Measurements from ENCODE around the gene RDM1. TPM values are rescaled to one million over a fixed set of nuclear protein-coding genes. Genes with fewer than 3 reads are reported as not detected.

RDM1 gene
- total and polyA plus RNA-seq, 2 of the 4 experiments (the other 2 are of a cell fraction): 0.18 TPM; not detected in 1

GRCh38 chr17:35972945-35973332 lies 42.4 kb upstream of the RDM1 start:
- Histone ChIP-seq H4K5ac (ENCODE audit: low read depth, low read length) (no peak overlapping the region), H3K9me1 (ENCODE audit: insufficient read depth, low read length) (no peaks in the 10 kb centered on the region; the same call in 1 of the 2 replicates), H2AK5ac (ENCODE audit: low read depth, low read length) (no peak overlapping the region), H2BK15ac (ENCODE audit: low read depth, low read length) (no peak overlapping the region), H3K4me2 (ENCODE audit: low read depth, low read length) (no peak overlapping the region), H2AFZ (replicated peaks; ENCODE audit: low read length, poor library complexity) (no peak overlapping the region), H3K4me1 (ENCODE audit: control insufficient read depth, insufficient read depth, low read length) (peaks cover 6% of the 10 kb centered on the region), H3K9me3 (ENCODE audit: control insufficient read depth, insufficient read depth, low read length) (no peaks in the 10 kb centered on the region), H3K27me3 (ENCODE audit: control insufficient read depth, insufficient read depth, low read length) (peaks cover 3% of the 10 kb centered on the region; the same call in 1 of the 2 replicates), H3K9ac (ENCODE audit: low read depth, low read length) (no peak overlapping the region), H3K27ac (ENCODE audit: insufficient read depth, low read length) (no peak overlapping the region), H2AK9ac (replicated peaks; ENCODE audit: low read depth, low read length, poor library complexity) (no peak overlapping the region), H2BK5ac (ENCODE audit: low read depth, low read length, poor library complexity, severe bottlenecking) (no peak overlapping the region), H4K91ac (ENCODE audit: insufficient read depth, low read depth, low read length) (no peak overlapping the region), H3K23ac (ENCODE audit: low read depth, low read length) (no peak overlapping the region), H3K4me3 (ENCODE audit: insufficient read depth, low read depth, low read length) (no peak overlapping the region), H4K20me1 (ENCODE audit: insufficient read depth, low read length) (no peaks in the 10 kb centered on the region), H3K18ac (ENCODE audit: low read depth, low read length) (no peak overlapping the region), H3K79me1 (ENCODE audit: low read depth in 1 of 2, low read length in 2 of 2) (no peaks in the 10 kb centered on the region), H2BK20ac (ENCODE audit: low read depth, low read length) (no peak overlapping the region), H3K14ac (replicated peaks; ENCODE audit: low read depth, low read length) (no peak overlapping the region), H3K56ac (ENCODE audit: extremely low read depth, insufficient read depth, low read length) (no peak overlapping the region), H4K8ac (ENCODE audit: low read depth in 2 of 2, low read length in 2 of 2) (no peak overlapping the region), H3K36me3 (ENCODE audit: control insufficient read depth, insufficient read depth, low read length) (no peaks in the 10 kb centered on the region), H2BK120ac (ENCODE audit: low read depth, low read length) (no peak overlapping the region), H3K4ac (ENCODE audit: low read depth, low read length) (no peak overlapping the region)
- TF ChIP-seq BHLHE40 (IDR thresholded peaks at IDR 0.05; ENCODE audit: low read depth, low read length): peak; percentile 23; the same call in 1 of the 2 replicates
- TF ChIP-seq, protein P1, sequence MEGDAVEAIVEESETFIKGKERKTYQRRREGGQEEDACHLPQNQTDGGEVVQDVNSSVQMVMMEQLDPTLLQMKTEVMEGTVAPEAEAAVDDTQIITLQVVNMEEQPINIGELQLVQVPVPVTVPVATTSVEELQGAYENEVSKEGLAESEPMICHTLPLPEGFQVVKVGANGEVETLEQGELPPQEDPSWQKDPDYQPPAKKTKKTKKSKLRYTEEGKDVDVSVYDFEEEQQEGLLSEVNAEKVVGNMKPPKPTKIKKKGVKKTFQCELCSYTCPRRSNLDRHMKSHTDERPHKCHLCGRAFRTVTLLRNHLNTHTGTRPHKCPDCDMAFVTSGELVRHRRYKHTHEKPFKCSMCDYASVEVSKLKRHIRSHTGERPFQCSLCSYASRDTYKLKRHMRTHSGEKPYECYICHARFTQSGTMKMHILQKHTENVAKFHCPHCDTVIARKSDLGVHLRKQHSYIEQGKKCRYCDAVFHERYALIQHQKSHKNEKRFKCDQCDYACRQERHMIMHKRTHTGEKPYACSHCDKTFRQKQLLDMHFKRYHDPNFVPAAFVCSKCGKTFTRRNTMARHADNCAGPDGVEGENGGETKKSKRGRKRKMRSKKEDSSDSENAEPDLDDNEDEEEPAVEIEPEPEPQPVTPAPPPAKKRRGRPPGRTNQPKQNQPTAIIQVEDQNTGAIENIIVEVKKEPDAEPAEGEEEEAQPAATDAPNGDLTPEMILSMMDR (conservative IDR thresholded peaks at IDR 0.05; ENCODE audit: low read depth, low read length): no peak
- TF ChIP-seq, protein P2, sequence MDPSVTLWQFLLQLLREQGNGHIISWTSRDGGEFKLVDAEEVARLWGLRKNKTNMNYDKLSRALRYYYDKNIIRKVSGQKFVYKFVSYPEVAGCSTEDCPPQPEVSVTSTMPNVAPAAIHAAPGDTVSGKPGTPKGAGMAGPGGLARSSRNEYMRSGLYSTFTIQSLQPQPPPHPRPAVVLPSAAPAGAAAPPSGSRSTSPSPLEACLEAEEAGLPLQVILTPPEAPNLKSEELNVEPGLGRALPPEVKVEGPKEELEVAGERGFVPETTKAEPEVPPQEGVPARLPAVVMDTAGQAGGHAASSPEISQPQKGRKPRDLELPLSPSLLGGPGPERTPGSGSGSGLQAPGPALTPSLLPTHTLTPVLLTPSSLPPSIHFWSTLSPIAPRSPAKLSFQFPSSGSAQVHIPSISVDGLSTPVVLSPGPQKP (IDR thresholded peaks at IDR 0.05; ENCODE audit: borderline replicate concordance, low read depth, low read length): no peak
- POLR2A ChIA-PET (ENCODE audit: unreplicated experiment): no interaction called here
- dilution Hi-C loops (cut with HindIII; ENCODE audit: low sequenced_read_pairs, unreplicated experiment): no loop called here
- intact Hi-C loops (cut with micrococcal nuclease): no loop called here
- WGBS, 2 experiments (ENCODE audit: extremely low coverage in 2 of 2, insufficient read length in 1 of 2): no CpG with 5 or more reads among the region's 4 CpGs
- ATAC-seq (ENCODE audit: low read depth): no peak; the same call in 1 of the 2 replicates
- in situ Hi-C loops (cut with MboI; ENCODE audit: low sequenced_read_pairs): loop anchor here (5.0 kb wide), 1 partner anchor 174 kb away; no protein-coding TSS in a partner anchor
- no peak for DNase-seq
- CTCF ChIA-PET: interaction anchor here (1.3 kb wide), 1 partner anchor 510 kb away, joined by 3 read pairs; no protein-coding TSS in a partner anchor
- BruUV-seq (replicated peaks): no TSS peak
